Stimulated activated memory B cell treated with anti-CD40 and anti-IgM and Interleukin-4, amounts not matched to agents 10 μg/mL and 1 μg/mL and 100 μg/mL, for 72 hours (primary cell): ENCODE measurements around the gene RASSF10.

Source experiments
- ATAC-seq: fragments of 150-1000 bp; cut with Tn5 transposase; 2 replicates; pipeline ENCODE4 v1.10.0; 2021
- H3K27ac Mint-ChIP-seq: one replicate; pipeline ENCODE4 v1.8.0; 2022; ENCODE audit warnings: mild to moderate bottlenecking, mixed read lengths
- H3K27me3 Mint-ChIP-seq: one replicate; pipeline ENCODE4 v1.8.0; 2022; ENCODE audit warnings: mixed read lengths
- H3K36me3 Mint-ChIP-seq: one replicate; pipeline ENCODE4 v1.8.0; 2022; ENCODE audit warnings: mixed read lengths
- H3K4me1 Mint-ChIP-seq: one replicate; pipeline ENCODE4 v1.8.0; 2022; ENCODE audit warnings: mixed read lengths
- H3K4me3 Mint-ChIP-seq: one replicate; pipeline ENCODE4 v1.8.0; 2022; ENCODE audit warnings: mild to moderate bottlenecking, moderate library complexity, mixed read lengths
- H3K9me3 Mint-ChIP-seq: one replicate; pipeline ENCODE4 v1.8.0; 2022; ENCODE audit warnings: mixed read lengths

RASSF10 gene

GRCh38 chr11:12983336-12983735 is 25.8 kb upstream of the RASSF10 start:
- ATAC-seq, result no peak
- Mint-ChIP-seq H3K4me1 (no peaks in the 10 kb centered on the region), H3K36me3 (no peaks in the 10 kb centered on the region), H3K27ac (no peak overlapping the region), H3K4me3 (no peak overlapping the region), H3K27me3 (peaks cover 29% of the 10 kb centered on the region), H3K9me3 (no peaks in the 10 kb centered on the region)

- H3K9me3 Mint-ChIP-seq, result no peaks in the 10 kb centered on the region
- H3K4me3 Mint-ChIP-seq, result no peak overlapping the region
- H3K36me3 Mint-ChIP-seq, result no peaks in the 10 kb centered on the region
- H3K27ac Mint-ChIP-seq, result no peak overlapping the region
- no peak for ATAC-seq
- H3K27me3 Mint-ChIP-seq, result peaks cover 29% of the 10 kb centered on the region
- H3K4me1 Mint-ChIP-seq, result no peaks in the 10 kb centered on the region
These were observed 22.8 kb upstream of the RASSF10 start for GRCh38 chr11:12986194-12986898.

- Mint-ChIP-seq H3K9me3 (no peaks in the 10 kb centered on the region), H3K36me3 (no peaks in the 10 kb centered on the region), H3K4me3 (no peak overlapping the region), H3K4me1 (no peaks in the 10 kb centered on the region), H3K27me3 (peaks cover 17% of the 10 kb centered on the region), H3K27ac (no peak overlapping the region)
- ATAC-seq, result no peak
These were observed 19.5 kb upstream of the RASSF10 start for GRCh38 chr11:12989428-12990161.

GRCh38 chr11:12990162-12990480 is 19.0 kb upstream of the RASSF10 start:
- Mint-ChIP-seq H3K4me1 (no peaks in the 10 kb centered on the region), H3K9me3 (no peaks in the 10 kb centered on the region), H3K4me3 (no peak overlapping the region), H3K27me3 (peaks cover 12% of the 10 kb centered on the region), H3K27ac (no peak overlapping the region), H3K36me3 (no peaks in the 10 kb centered on the region)
- no peak for ATAC-seq

- no peaks in the 10 kb centered on the region for H3K9me3 Mint-ChIP-seq
- no peak overlapping the region for H3K4me3 Mint-ChIP-seq
These were observed 17.7 kb upstream of the RASSF10 start for GRCh38 chr11:12991426-12991825.

GRCh38 chr11:12993626-12994025 is 15.5 kb upstream of the RASSF10 start:
- no peaks in the 10 kb centered on the region for H3K27me3 Mint-ChIP-seq
- H3K9me3 Mint-ChIP-seq, result no peaks in the 10 kb centered on the region
- H3K4me1 Mint-ChIP-seq, result no peaks in the 10 kb centered on the region
- no peak overlapping the region for H3K27ac Mint-ChIP-seq
- no peak overlapping the region for H3K4me3 Mint-ChIP-seq
- H3K36me3 Mint-ChIP-seq, result no peaks in the 10 kb centered on the region
- no peak for ATAC-seq

More at GRCh38 chr11:12991426-12991825, 17.7 kb upstream of the RASSF10 start:
- no peaks in the 10 kb centered on the region for H3K36me3 Mint-ChIP-seq
- no peaks in the 10 kb centered on the region for H3K4me1 Mint-ChIP-seq
- no peak for ATAC-seq
- H3K27me3 Mint-ChIP-seq, result no peaks in the 10 kb centered on the region
- H3K27ac Mint-ChIP-seq, result no peak overlapping the region

GRCh38 chr11:12994476-12994875 is 14.6 kb upstream of the RASSF10 start:
- ATAC-seq, result no peak
- no peaks in the 10 kb centered on the region for H3K27me3 Mint-ChIP-seq
- H3K9me3 Mint-ChIP-seq, result no peaks in the 10 kb centered on the region
- H3K4me1 Mint-ChIP-seq, result no peaks in the 10 kb centered on the region
- no peak overlapping the region for H3K27ac Mint-ChIP-seq
- H3K4me3 Mint-ChIP-seq, result no peak overlapping the region
- H3K36me3 Mint-ChIP-seq, result no peaks in the 10 kb centered on the region

GRCh38 chr11:12995188-12995587 is 13.9 kb upstream of the RASSF10 start:
- H3K4me3 Mint-ChIP-seq, result no peak overlapping the region
- no peaks in the 10 kb centered on the region for H3K27me3 Mint-ChIP-seq
- H3K9me3 Mint-ChIP-seq, result no peaks in the 10 kb centered on the region
- H3K27ac Mint-ChIP-seq, result no peak overlapping the region
- no peaks in the 10 kb centered on the region for H3K36me3 Mint-ChIP-seq
- H3K4me1 Mint-ChIP-seq, result no peaks in the 10 kb centered on the region
- ATAC-seq, result no peak

- Mint-ChIP-seq H3K9me3 (no peaks in the 10 kb centered on the region), H3K36me3 (no peaks in the 10 kb centered on the region), H3K4me1 (no peaks in the 10 kb centered on the region), H3K4me3 (no peak overlapping the region), H3K27ac (no peak overlapping the region), H3K27me3 (no peaks in the 10 kb centered on the region)
- ATAC-seq, result no peak
These were observed 13.3 kb upstream of the RASSF10 start for GRCh38 chr11:12995823-12996222.

GRCh38 chr11:12997168-12997567 is 11.9 kb upstream of the RASSF10 start:
- Mint-ChIP-seq H3K27me3 (no peaks in the 10 kb centered on the region), H3K36me3 (no peaks in the 10 kb centered on the region), H3K9me3 (no peaks in the 10 kb centered on the region), H3K4me1 (no peaks in the 10 kb centered on the region), H3K27ac (no peak overlapping the region), H3K4me3 (no peak overlapping the region)
- no peak for ATAC-seq

- no peak overlapping the region for H3K27ac Mint-ChIP-seq
- H3K4me3 Mint-ChIP-seq, result no peak overlapping the region
- peaks cover 10% of the 10 kb centered on the region for H3K27me3 Mint-ChIP-seq
- H3K9me3 Mint-ChIP-seq, result no peaks in the 10 kb centered on the region
- ATAC-seq, result no peak
- H3K4me1 Mint-ChIP-seq, result no peaks in the 10 kb centered on the region
- H3K36me3 Mint-ChIP-seq, result no peaks in the 10 kb centered on the region
These were observed 10.8 kb upstream of the RASSF10 start for GRCh38 chr11:12998336-12998735.

GRCh38 chr11:12999597-12999996 is 9.5 kb upstream of the RASSF10 start:
- Mint-ChIP-seq H3K9me3 (no peaks in the 10 kb centered on the region), H3K4me3 (no peak overlapping the region), H3K27ac (no peak overlapping the region), H3K4me1 (no peaks in the 10 kb centered on the region), H3K36me3 (no peaks in the 10 kb centered on the region), H3K27me3 (peaks cover 17% of the 10 kb centered on the region)
- no peak for ATAC-seq

GRCh38 chr11:13000116-13000515 is 9.0 kb upstream of the RASSF10 start:
- H3K36me3 Mint-ChIP-seq, result no peaks in the 10 kb centered on the region
- H3K27me3 Mint-ChIP-seq, result peaks cover 17% of the 10 kb centered on the region
- H3K9me3 Mint-ChIP-seq, result no peaks in the 10 kb centered on the region
- no peak overlapping the region for H3K4me3 Mint-ChIP-seq
- ATAC-seq, result no peak
- H3K4me1 Mint-ChIP-seq, result no peaks in the 10 kb centered on the region
- no peak overlapping the region for H3K27ac Mint-ChIP-seq

GRCh38 chr11:13000721-13001120 is 8.4 kb upstream of the RASSF10 start:
- Mint-ChIP-seq H3K27me3 (peaks cover 19% of the 10 kb centered on the region), H3K9me3 (no peaks in the 10 kb centered on the region), H3K27ac (no peak overlapping the region), H3K4me1 (no peaks in the 10 kb centered on the region), H3K36me3 (no peaks in the 10 kb centered on the region), H3K4me3 (no peak overlapping the region)
- ATAC-seq, result no peak

- Mint-ChIP-seq H3K36me3 (no peaks in the 10 kb centered on the region), H3K27me3 (peaks cover 50% of the 10 kb centered on the region)
- no peak for ATAC-seq
These were observed 5.2 kb upstream of the RASSF10 start for GRCh38 chr11:13003736-13004493.

More at GRCh38 chr11:13003736-13004493, 5.2 kb upstream of the RASSF10 start:
- H3K27ac Mint-ChIP-seq, result no peak overlapping the region
- H3K4me3 Mint-ChIP-seq, result no peak overlapping the region
- no peaks in the 10 kb centered on the region for H3K4me1 Mint-ChIP-seq
- H3K9me3 Mint-ChIP-seq, result no peaks in the 10 kb centered on the region
